Coronary artery (tissue), 2 donors: ENCODE data around the gene CD22.

Source experiments
- DNase-seq: peaks from one replicate; pipeline ENCODE4 v3.0.0-alpha.2; 2017; ENCODE audit warnings: low spot score
- H3K27ac ChIP-seq, 2 donors: fragments of 200-600 bp; sonication (generic); one replicate each; pipeline ENCODE4 v1.5.1; 2016 to 2019
- H3K4me3 ChIP-seq: fragments of 200-600 bp; sonication (generic); 2 replicates; pipeline ENCODE4 v1.5.1; 2016; ENCODE audit warnings: mild to moderate bottlenecking, moderate library complexity
- TF ChIP-seq, protein P1 (sequence below): fragments of 200-600 bp; sonication (generic); IDR thresholded peaks from one replicate; pipeline ENCODE4 v1.5.1; 2019; ENCODE audit warnings: antibody characterized with exemption

The CD22 gene

DNA sequence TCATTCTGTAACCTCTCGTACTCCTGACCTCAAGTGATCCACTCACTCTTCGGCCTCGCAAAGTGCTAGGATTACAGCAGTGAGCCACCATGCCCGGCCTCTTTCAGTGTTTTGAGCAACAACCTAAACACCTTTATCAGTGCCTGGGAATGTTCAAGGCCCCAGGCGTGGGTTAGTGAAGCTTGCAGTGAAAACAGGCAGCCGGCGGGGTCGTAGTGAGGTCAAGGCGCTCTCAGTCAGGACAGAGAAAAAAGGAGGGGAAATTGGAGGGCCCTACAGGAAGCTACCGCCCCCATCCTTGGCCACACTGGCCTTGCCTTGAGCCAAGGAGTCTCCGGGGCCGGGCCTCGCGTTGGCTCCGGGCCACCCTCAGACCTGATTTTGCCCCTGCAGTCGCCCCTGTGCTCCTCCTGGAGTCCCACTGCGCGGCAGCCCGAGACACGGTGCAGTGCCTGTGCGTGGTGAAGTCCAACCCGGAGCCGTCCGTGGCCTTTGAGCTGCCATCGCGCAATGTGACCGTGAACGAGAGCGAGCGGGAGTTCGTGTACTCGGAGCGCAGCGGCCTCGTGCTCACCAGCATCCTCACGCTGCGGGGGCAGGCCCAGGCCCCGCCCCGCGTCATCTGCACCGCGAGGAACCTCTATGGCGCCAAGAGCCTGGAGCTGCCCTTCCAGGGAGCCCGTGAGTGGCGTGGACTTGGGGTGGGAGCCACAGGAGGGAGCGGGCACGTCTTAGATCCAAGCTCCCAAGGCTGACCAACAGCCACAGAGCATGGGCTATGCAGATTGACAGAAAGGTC is 19.3 kb upstream of the CD22 start:
- TF ChIP-seq, protein P1, sequence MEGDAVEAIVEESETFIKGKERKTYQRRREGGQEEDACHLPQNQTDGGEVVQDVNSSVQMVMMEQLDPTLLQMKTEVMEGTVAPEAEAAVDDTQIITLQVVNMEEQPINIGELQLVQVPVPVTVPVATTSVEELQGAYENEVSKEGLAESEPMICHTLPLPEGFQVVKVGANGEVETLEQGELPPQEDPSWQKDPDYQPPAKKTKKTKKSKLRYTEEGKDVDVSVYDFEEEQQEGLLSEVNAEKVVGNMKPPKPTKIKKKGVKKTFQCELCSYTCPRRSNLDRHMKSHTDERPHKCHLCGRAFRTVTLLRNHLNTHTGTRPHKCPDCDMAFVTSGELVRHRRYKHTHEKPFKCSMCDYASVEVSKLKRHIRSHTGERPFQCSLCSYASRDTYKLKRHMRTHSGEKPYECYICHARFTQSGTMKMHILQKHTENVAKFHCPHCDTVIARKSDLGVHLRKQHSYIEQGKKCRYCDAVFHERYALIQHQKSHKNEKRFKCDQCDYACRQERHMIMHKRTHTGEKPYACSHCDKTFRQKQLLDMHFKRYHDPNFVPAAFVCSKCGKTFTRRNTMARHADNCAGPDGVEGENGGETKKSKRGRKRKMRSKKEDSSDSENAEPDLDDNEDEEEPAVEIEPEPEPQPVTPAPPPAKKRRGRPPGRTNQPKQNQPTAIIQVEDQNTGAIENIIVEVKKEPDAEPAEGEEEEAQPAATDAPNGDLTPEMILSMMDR: no peak
- Histone ChIP-seq H3K27ac (no peak overlapping the region), H3K4me3 (no peak overlapping the region)
- DNase-seq: no peak

DNA sequence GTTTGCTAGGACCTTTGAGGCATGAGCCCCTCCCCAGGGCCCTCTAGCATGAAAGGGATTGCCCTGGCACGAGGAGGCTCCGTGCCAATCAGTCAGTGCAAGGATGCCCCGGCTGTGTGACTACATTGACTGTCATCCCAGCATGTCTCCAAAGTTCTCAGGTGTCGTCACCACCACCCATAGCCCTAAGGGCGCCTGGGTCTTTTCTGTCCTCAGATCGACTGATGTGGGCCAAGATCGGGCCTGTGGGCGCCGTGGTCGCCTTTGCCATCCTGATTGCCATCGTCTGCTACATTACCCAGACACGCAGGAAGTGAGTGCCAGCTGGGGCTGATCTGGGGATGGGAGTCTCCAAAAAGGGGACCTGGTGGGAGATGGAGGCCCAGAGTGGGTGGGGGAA is 18.7 kb upstream of the CD22 start:
- no peak for DNase-seq
- Histone ChIP-seq H3K4me3 (no peak overlapping the region), H3K27ac (no peak overlapping the region)
- TF ChIP-seq, protein P1: no peak

DNA sequence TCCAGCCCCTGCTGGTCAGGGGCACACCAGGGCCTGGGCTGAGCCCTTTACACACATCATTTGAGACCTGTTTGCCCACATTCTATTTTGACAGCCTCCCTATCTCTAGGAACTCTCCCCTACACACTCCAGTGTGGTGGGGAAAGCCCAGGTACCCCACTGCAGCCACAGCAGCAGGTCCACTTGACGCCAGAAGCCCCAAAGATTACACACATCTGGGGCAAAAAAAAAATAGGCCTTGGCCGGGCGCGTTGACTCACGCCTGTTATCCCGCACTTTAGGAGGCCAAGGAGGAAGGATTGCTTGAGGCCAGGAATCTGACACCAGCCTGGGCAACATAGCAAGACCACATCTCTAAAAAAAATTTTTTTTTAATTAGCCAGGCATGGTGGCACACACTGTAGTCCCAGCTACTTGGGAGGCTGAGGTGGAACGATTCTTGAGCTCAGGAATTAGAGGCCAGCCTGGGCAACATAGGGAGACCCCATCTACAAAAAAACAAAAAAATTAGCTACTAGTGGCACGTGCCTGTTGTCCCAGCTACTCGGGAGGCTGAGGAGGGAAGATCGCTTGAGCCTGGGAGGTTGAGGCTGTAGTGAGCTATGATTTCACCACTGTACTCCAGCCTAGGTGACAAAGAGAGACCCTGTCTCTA is 18.0 kb upstream of the CD22 start:
- Histone ChIP-seq H3K4me3 (no peak overlapping the region), H3K27ac (no peak overlapping the region)
- no peak for DNase-seq
- TF ChIP-seq, protein P1: no peak

DNA sequence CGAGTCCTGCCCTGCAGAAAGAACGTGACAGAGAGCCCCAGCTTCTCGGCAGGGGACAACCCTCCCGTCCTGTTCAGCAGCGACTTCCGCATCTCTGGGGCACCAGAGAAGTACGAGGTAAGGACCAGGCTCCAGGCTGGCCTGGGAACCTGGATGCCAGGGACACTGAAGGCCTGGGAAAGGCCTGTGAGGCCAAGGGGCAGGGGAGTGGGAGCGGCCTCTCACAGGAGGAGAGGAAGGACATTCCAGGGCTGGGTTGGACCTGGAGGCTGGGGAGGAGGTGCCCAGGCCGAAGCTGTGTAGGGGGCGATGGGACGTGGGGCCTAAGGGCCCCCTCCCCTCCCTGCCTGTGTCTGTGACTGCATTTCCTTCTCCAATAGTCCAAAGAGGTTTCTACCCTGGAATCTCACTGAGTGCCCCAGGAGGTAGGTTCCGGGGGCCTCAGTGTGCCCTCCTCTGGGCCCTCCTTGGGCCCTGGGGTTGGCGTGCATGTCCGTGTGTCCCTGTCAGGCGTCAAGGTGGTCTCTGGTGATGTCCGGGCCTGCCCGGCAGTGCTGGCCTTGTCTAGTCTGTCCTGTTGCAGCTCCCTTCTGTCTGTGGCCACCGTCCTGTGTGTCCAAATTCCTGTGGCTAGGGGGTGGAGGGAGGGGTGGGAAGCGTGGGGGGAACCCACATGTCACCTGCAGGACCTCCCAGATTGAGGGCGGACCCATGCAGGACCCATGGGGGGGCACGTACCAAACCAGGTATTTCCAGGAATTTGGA is 16.9 kb upstream of the CD22 start:
- no peak overlapping the region for H3K4me3 ChIP-seq
- H3K27ac ChIP-seq: no peak overlapping the region
- TF ChIP-seq, protein P1: no peak
- DNase-seq: no peak

DNA sequence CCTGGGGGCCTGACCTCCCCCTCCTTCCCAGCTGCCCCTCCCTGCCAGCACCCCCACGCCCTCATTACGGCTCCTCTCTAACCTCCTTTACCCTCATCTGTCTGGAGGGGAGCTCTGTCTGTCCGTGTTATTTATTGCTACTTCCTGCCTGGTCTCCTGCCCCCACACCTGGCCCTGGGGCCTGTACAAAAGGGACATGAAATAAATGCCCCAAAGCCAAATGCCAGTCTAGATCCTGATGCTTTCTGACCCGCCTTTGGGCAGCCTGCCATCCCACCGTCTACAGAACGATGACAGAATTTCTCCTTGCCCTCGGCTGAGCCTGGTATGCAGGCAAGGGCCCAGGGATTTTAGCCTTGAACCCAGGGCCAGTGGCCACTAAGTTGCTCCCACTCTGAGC is 15.4 kb upstream of the CD22 start:
- no peak overlapping the region for H3K4me3 ChIP-seq
- DNase-seq: no peak
- H3K27ac ChIP-seq: no peak overlapping the region
- TF ChIP-seq, protein P1: no peak

DNA sequence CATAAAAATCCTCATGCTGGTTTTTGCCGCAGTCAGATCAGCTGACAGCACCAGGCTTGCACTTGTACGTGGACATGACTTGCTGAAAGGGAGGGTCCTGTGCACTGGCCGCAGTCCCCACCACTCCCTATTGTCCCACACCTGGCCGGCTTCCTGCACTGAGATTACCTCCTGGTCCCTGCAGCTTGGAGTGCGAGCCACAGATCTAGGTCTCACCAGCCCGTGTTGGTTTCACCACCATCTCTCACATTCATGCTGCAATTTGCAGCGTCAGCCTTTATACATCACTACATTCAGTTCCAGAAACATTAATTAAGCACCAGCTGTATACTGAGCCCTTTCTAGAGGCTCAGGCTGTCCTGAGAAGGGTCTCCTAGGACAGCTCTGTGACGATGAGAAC is 15.0 kb upstream of the CD22 start:
- no peak for DNase-seq
- Histone ChIP-seq H3K4me3 (no peak overlapping the region), H3K27ac (no peak overlapping the region)
- TF ChIP-seq, protein P1: no peak
